Astrocyte of the spinal cord (primary cell): ENCODE results near the gene CDPF1.

Experiments used
- DNase-seq: peaks from one replicate; pipeline ENCODE4 v3.0.0; 2011; ENCODE audit warnings: low read depth, low spot score
- H3K4me3 ChIP-seq: 2 replicates; pipeline ENCODE4 v1.5.1; 2011; ENCODE audit warnings: low read depth, mild to moderate bottlenecking, low read length, moderate library complexity
- in situ Hi-C: cut with HindIII; loops from 2 replicates; pipeline ENCODE4 v1.10.0; 2017; ENCODE audit warnings: low sequenced_read_pairs
- TF ChIP-seq, protein P1 (sequence below): IDR thresholded peaks from 2 replicates; pipeline ENCODE4 v1.5.1; 2012; ENCODE audit warnings: low read depth, mild to moderate bottlenecking, low read length, inconsistent platforms

Gene CDPF1

GRCh38 chr22:46225631-46226030 lies 24.5 kb downstream of the CDPF1 start:
- in situ Hi-C loops: no loop called here
- TF ChIP-seq, protein P1, sequence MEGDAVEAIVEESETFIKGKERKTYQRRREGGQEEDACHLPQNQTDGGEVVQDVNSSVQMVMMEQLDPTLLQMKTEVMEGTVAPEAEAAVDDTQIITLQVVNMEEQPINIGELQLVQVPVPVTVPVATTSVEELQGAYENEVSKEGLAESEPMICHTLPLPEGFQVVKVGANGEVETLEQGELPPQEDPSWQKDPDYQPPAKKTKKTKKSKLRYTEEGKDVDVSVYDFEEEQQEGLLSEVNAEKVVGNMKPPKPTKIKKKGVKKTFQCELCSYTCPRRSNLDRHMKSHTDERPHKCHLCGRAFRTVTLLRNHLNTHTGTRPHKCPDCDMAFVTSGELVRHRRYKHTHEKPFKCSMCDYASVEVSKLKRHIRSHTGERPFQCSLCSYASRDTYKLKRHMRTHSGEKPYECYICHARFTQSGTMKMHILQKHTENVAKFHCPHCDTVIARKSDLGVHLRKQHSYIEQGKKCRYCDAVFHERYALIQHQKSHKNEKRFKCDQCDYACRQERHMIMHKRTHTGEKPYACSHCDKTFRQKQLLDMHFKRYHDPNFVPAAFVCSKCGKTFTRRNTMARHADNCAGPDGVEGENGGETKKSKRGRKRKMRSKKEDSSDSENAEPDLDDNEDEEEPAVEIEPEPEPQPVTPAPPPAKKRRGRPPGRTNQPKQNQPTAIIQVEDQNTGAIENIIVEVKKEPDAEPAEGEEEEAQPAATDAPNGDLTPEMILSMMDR: no peak
- DNase-seq: no peak
- no peak overlapping the region for H3K4me3 ChIP-seq

- TF ChIP-seq, protein P1: no peak
- in situ Hi-C loops: no loop called here
- DNase-seq: no peak
- no peak overlapping the region for H3K4me3 ChIP-seq
Observed at GRCh38 chr22:46224898-46225290, 25.2 kb downstream of the CDPF1 start.

- TF ChIP-seq, protein P1: no peak
- no peak overlapping the region for H3K4me3 ChIP-seq
- DNase-seq: no peak
- in situ Hi-C loops: no loop called here
Observed at GRCh38 chr22:46224044-46224897, 25.8 kb downstream of the CDPF1 start.

GRCh38 chr22:46220921-46221320 lies 29.2 kb downstream of the CDPF1 start:
- TF ChIP-seq, protein P1: no peak
- H3K4me3 ChIP-seq: no peak overlapping the region
- in situ Hi-C loops: no loop called here
- no peak for DNase-seq

DNA sequence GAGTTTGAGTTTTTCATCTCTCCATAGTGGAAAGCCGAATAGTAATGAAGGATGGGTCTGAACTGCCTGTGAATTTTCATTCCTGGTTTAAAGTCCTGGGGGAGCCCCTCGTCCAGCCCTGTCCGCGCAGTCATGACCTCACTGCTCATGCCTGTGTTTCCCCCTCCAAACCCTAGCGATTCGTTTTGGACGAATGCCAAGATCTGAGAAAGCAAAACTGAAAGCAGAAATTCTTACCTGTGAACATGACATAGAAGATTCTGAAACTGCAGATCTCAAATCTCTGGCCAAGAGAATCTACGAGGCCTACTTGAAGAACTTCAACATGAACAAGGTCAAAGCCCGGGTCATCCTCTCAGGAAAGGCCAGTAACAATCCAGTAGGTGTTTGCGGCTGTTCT lies 30.5 kb downstream of the CDPF1 start:
- TF ChIP-seq, protein P1: no peak
- no peak overlapping the region for H3K4me3 ChIP-seq
- in situ Hi-C loops: no loop called here
- no peak for DNase-seq

- in situ Hi-C loops: no loop called here
- no peak for DNase-seq
- H3K4me3 ChIP-seq: no peak overlapping the region
- TF ChIP-seq, protein P1: no peak
Observed at GRCh38 chr22:46214616-46215015, 35.5 kb downstream of the CDPF1 start.
